NCI-H1105 (cell line): ENCODE results near the gene NPFF.
A peak's percentile ranks its signal among the peaks of the same experiment; 100 is the strongest.

Experiments
- DNase-seq: peaks from one replicate; lab custom pipeline; 2025; lab: John Stamatoyannopoulos, UW

NPFF gene

DNA sequence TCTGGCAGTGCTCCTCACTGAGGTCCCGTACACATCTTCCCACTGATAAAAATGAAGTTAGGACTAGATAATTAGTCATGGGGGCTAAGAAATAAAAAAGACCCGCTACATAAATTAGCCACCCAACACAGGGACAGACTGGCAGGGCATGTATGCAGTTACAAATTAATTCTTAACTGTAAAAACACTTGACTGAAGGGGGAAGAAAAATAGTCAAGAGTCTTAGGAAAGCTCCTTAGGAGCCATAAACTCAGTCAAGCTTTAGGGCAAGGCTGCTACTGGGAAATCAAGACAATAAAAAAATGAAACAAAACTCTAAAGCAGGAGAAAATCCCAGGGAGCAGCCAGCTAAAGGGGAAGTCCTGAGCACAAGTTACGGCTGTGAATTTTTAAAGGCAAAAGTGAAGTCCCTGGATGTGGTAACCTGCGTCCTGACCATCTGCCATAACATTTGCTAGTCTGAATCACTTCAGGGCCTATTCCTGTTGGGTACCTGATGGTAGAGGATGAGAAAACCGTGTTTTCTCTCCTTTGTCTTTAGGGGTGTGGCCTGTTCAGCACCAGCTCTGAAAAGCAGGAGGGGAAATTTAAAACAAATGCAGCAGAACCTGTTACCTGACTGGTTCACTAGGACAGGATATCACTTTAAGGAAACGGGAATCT, 7.5 kb upstream of the NPFF start:
- DNase-seq, result no peak

DNA sequence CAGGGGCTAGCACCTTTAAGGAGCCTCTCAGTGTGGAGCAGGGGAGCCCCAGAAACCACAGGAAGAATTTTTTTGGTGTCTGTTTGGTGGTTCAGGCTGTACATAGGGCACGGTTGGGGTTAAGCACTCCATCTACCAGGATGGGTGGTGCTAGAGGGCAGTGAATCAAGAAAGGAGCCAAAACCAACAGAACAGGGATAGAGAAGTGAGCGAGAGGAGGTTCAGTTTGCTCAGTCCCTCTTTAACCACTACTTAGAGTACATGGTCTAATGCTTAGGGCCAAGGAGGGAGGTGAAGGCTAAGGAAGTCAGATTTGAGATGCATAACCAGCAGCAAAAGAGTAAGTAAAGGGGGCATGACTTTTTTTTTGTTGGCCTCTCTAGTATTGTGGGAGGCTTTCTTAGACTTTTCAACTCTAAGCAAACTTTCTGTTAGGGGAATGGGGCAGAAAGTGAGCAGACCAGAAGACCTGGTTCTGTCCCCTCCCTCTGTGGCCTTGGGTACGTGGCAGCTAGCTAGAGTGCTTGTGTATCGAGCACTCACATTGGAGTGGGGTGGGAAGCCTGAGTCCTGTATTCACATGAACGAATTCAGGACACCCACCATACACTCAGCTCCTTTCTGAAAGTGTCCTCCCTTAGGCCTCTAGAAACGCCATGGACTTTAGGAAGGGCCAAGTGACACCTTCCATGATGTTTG, 6.6 kb upstream of the NPFF start:
- no peak for DNase-seq

GRCh38 chr12:53510181-53510812, 3.0 kb upstream of the NPFF start:
- DNase-seq, result no peak

GRCh38 chr12:53508534-53509170, 1.4 kb upstream of the NPFF start:
- DNase-seq, result peak; percentile 29

DNA sequence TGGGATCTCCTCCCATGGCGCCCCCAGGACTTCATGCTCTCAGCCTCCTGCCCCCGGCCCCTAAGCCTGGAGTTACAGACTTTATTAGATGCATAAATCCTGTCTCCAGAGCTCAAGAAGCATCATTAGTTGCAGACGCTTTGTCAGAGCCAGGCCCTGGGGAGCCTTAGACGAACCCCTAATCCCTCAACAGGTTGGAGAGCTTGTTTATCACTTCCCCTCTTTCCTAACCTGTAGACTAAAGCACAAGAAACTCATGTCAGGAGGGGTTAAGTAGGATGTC, 260 bp upstream of the NPFF start:
- no peak for DNase-seq

GRCh38 chr12:53506450-53506785, 866 bp downstream of the NPFF start:
- no peak for DNase-seq

DNA sequence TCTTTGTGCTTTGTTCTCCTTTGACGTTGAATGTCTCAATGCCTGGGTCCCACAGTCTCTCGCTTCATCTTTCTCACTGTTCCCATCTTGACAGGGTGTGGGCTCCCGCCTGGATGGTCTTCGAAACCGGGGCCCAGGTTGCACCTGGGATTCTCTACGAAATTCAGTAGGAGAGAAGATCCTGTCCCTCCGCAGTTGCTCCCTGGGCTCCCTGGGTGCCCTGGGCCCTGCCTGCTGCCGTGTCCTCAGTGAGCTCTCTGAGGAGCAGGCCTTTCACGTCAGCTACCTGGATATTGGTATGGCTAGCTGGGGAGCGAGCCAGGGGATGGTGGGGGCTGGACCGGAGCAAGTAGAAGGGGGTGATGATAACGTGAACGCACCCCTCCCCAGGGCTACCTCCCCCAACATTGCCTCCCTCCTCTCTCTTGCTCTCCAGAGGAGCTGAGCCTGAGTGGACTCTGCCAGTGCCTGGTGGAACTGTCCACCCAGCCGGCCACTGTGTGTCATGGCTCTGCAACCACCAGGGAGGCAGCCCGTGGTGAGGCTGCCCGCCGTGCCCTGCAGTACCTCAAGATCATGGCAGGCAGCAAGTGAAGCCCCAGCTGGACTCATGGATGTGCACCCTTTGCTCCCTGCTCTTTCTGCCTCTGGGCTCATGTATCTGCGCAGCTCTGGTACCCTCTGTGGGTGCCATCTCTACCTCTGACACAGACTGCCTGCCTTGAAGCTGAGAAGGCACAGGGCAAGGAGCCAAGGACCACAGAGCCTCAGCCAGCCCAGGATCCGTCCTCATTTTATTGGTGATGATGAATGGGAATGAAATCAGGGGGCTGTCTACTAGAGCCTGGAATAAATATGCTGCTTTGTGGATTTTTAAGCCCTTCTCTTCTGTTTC, 1.5 kb downstream of the NPFF start:
- no peak for DNase-seq

- no peak for DNase-seq
Observed at GRCh38 chr12:53505086-53505485, 2.2 kb downstream of the NPFF start.

DNA sequence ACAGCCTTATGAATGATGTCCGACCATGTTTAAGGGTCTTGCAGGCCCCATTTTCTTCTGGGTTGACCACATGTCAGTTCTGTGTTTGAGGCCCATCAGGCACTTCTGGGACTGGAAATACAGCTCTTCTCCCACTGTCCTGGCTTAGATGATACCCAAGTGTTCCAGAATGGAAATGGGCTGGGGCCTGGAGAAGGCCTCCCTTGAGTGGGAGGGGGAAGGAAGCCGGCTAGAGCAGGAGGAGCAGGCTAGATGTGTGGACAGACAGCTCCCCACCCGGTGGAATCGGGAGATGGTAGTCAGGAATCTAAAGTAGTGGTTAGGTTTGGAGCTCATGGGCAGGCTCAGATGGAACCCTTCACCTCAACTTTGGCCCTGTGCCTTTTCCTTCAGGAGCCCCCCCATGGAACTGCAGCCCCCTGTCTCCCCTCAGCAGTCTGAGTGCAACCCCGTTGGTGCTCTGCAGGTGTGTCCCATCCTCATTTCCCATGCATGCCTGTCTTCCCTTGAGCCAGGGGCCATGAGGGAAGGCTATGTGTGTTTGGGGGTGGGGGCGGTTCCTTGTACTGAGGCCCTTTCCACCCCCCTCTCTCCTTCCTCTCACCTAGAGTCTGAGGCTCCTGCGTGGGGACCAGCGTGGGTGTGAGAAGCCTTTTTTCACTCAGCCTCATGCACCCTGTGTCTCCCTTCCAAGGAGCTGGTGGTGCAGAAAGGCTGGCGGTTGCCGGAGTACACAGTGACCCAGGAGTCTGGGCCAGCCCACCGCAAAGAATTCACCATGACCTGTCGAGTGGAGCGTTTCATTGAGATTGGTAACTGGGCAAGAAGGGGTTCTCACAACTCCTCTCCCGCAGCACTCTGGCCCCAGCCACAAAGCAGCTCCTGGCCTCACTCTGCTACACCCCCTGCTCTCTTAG, 3.0 kb downstream of the NPFF start:
- no peak for DNase-seq

DNA sequence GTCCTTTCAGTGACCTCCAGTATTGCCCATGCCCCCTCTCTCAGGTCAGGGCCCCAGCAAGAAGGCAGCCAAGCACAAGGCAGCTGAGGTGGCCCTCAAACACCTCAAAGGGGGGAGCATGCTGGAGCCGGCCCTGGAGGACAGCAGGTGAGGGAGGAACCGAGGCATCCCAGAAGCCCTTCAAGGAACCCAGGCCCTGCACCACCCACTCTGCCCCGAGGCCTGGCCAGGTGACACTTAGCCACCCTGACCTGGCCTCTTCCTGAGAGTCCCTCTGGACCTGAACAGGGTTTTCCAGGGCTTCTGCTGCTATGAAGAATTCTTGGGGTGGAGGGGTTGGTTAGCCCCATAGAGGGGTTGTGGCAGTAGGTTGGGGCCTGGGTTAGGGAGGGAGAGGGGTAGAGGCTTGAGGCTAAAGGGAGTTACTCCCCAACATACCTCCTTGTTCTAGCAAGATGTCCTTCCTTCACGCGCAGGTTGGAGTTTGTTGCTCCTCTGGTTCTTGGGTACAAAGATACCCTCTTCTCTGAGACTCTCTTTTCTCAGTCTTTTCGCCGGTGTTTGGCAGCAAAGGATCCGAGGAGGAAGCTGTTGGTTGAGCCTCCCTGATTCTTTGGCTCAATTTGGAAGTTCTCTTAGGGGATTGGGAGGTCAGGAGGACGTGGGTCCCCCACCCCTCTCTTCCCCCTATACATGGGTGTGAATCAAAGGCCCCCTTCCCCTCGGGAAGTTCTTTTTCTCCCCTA, 4.1 kb downstream of the NPFF start:
- no peak for DNase-seq

DNA sequence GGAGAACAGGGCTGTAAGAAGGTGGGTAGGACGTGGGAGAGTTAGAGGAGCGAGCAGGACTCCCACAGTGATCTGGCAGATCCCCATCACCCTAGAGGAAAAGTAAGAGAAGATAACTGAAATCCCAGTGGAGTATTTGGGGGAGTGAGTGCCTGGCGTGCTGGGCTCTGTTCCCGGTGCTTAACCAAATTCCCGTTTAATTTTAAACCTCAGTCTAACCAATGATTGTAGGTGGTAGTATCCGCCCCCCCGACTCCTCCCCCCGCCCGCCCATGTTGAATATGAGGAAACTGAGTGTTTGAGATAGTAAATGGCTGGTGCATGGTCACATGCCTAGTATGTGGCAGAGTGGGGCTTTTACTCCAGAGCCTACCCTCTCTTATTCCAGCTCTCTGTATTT, 5.0 kb downstream of the NPFF start:
- no peak for DNase-seq

DNA sequence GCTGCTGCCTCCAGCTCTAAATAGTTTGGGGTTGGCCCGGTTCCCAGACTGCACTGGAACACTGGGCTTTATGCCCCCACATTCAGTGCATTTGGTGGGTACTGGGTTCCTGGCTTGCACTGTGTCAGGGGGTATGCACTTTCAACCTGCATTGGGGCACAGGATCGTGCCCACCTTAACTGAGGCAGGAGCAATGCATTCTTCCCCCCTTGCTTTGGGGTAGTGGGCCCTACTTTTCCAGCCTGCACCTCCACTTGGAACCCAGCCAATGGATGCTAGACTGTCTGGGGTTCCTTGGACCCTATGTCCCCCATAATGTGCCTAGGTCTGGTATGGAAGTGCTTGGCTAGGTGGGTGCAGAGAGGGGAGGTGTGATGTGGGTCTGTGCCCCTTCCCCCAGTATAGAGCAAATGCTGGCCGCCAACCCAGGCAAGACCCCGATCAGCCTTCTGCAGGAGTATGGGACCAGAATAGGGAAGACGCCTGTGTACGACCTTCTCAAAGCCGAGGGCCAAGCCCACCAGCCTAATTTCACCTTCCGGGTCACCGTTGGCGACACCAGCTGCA, 5.6 kb downstream of the NPFF start:
- no peak for DNase-seq

- peak; percentile 90 for DNase-seq
Observed at GRCh38 chr12:53500776-53501614, 6.3 kb downstream of the NPFF start, which contains the start of gene TARBP2. Gene TARBP2 (plus strand): TSS chr12:53501283. CDS start chr12:53501409, 126 bp downstream.

GRCh38 chr12:53500142-53500775, 7.0 kb downstream of the NPFF start:
- no peak for DNase-seq

DNA sequence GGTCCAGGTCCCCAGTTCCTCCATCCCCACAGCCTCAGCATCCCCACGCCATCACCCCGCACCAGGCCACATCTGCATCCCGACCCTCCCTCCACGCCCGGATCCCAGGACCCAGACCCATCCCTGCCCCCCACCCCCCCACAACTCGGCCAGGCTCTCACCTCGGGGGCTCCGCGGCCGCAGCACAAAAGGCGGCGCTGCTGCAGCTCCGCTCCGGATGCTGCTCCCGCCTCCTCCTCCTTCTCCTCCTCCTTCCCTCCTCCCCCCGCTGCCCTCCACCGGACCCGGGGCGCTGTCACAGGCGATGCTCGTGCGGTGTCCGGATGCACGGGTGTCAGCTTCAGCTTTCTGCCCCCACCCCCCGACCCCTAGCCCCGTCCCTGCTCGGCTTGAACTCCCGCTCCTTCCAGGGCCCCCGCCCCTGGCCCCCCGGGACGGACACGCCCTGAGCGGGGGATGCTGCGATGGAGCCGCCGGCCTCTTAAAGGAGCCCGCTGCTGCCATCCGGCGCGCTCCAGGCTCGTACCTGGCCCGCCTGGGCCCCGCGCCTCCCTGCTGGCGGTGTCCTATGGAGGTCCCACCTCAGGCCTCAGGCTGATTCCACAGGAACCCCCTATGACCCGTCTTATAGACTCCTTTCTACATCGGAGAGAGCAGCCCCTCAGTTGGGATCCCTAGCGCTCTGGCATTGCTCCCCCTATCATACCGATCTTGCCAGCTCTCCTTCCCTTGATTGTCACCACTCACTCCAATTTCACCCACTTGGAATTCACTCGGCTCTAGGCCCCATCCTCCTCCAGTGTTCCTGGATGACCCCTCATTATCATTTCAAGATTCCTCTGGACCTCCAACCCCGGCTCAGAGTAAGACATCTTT, 7.8 kb downstream of the NPFF start, which contains the start of gene MAP3K12:
Gene MAP3K12 (minus strand): TSS at position 193 of the 876 bp plus-strand sequence. CDS start 12,067 bp downstream, outside the sequence.
- no peak for DNase-seq

DNA sequence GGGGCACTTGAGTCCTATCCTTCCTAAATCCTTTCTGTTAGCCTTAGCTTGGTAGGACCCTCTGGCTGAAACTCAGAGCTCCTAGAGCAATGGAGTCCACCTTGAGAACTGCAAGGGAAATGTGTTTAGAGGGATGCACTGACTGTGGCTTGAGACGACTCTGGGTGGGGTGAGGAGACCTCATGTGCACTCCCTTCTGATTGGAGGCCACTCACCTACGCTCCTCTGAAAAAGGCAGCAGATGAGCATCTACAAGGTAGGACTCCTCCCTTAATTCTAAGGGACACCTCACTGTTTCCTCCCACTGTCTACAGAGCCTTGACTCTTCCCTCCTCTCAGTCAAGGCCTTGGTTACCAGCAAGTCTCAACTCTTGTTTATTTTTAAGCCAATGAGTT, 9.1 kb downstream of the NPFF start:
- no peak for DNase-seq

GRCh38 chr12:53497461-53497860, 9.8 kb downstream of the NPFF start:
- no peak for DNase-seq

DNA sequence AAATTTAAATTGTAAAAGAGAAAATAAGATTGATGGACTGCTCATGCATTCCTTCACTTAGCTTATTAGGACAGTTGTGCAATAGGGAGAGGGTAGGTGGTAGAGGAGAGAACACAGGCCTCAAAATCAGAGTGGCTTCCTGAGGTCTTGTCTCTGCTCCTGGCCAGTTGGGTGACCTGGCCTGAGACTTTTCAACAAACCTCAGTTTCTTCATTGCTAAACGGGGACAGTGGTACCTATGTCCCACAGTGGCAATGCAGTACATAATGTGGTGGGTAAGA, 10.6 kb downstream of the NPFF start:
- no peak for DNase-seq
